Activated CD8-positive, alpha-beta T cell treated with anti-CD3 and anti-CD28 coated beads, Interleukin-2, amount 10 ng/mL, durations not matched to agents 7 days and 5 days (primary cell): ENCODE measurements around the gene ALS2CL. TPM values are rescaled to one million over a fixed set of nuclear protein-coding genes. Genes with fewer than 3 reads are reported as not detected.

ENCODE experiments used
- ATAC-seq: fragments of 150-1000 bp; cut with Tn5 transposase; one replicate; pipeline ENCODE4 v1.10.0; 2021; ENCODE audit warnings: moderate library complexity
- CTCF ChIA-PET: fragments of 350-600 bp; sonication (Branson Sonifier 250); formaldehyde crosslinking; loops from one replicate; lab custom pipeline; 2021; ENCODE audit warnings: antibody characterized with exemption; lab: Charles Lee
- POLR2A ChIA-PET: fragments of 350-600 bp; sonication (Branson Sonifier 250); formaldehyde crosslinking; loops from one replicate; lab custom pipeline; 2021; ENCODE audit warnings: antibody characterized with exemption; lab: Charles Lee
- DNase-seq: peaks from one replicate; pipeline ENCODE4 v3.0.0-alpha.2; 2020
- H3K27ac Mint-ChIP-seq: one replicate; pipeline ENCODE4 v1.8.0; 2021; ENCODE audit warnings: mild to moderate bottlenecking, mixed read lengths
- H3K27me3 Mint-ChIP-seq: one replicate; pipeline ENCODE4 v1.8.0; 2021; ENCODE audit warnings: low read depth, mixed read lengths
- H3K36me3 Mint-ChIP-seq: one replicate; pipeline ENCODE4 v1.8.0; 2021; ENCODE audit warnings: low read depth, mixed read lengths
- H3K4me1 Mint-ChIP-seq: one replicate; pipeline ENCODE4 v1.8.0; 2021; ENCODE audit warnings: low read depth, mixed read lengths
- H3K4me3 Mint-ChIP-seq: one replicate; pipeline ENCODE4 v1.8.0; 2021; ENCODE audit warnings: mild to moderate bottlenecking, mixed read lengths
- H3K9me3 Mint-ChIP-seq: one replicate; pipeline ENCODE4 v1.8.0; 2022; ENCODE audit warnings: mixed read lengths; ENCODE audit not compliant: insufficient read depth
- total RNA-seq, 2 experiments: library from RNA; stranded (reverse); gene quantifications; one replicate each; pipeline ENCODE4 v1.2.3, GENCODE V29; 2021

The ALS2CL gene
- total RNA-seq, 2 experiments from 2014 or later, result 1.3 to 1.4 TPM

GRCh38 chr3:46695962-46696894 lies 2.7 kb upstream of the ALS2CL start:
- POLR2A ChIA-PET, result no interaction called here
- Mint-ChIP-seq H3K4me1 (peaks cover 29% of the 10 kb centered on the region), H3K27ac (peak overlapping the region; percentile 85), H3K27me3 (peaks cover 32% of the 10 kb centered on the region), H3K4me3 (no peak overlapping the region), H3K36me3 (no peaks in the 10 kb centered on the region), H3K9me3 (no peaks in the 10 kb centered on the region)
- ATAC-seq, result no peak
- DNase-seq, result no peak
- CTCF ChIA-PET, result interaction anchor here (0.9 to 1.7 kb wide), 6 partner anchors 10 to 207 kb away, joined by 3 to 5 read pairs (median 4); no protein-coding TSS in a partner anchor

- ATAC-seq (peak; percentile 13), DNase-seq (peak; percentile 53)
- ChIA-PET CTCF (interaction anchor here (1.1 to 1.7 kb wide), 3 partner anchors 11 to 206 kb away, joined by 3 to 5 read pairs (median 3); no protein-coding TSS in a partner anchor), POLR2A (no interaction called here)
- H3K4me3 Mint-ChIP-seq, result peak overlapping the region; percentile 6
- no peaks in the 10 kb centered on the region for H3K9me3 Mint-ChIP-seq
- H3K27me3 Mint-ChIP-seq, result peaks cover 27% of the 10 kb centered on the region
- peaks cover 34% of the 10 kb centered on the region for H3K4me1 Mint-ChIP-seq
- H3K36me3 Mint-ChIP-seq, result no peaks in the 10 kb centered on the region
- H3K27ac Mint-ChIP-seq, result peak overlapping the region; percentile 85
These were observed 1.9 kb upstream of the ALS2CL start for GRCh38 chr3:46695177-46695961.

- CTCF ChIA-PET, result interaction anchor here (1.1 to 1.7 kb wide), 2 partner anchors 200 to 205 kb away, joined by 3 to 5 read pairs; no protein-coding TSS in a partner anchor
- Mint-ChIP-seq H3K4me3 (peak overlapping the region; percentile 12), H3K36me3 (no peaks in the 10 kb centered on the region), H3K4me1 (peaks cover 34% of the 10 kb centered on the region), H3K27me3 (peaks cover 19% of the 10 kb centered on the region), H3K9me3 (no peaks in the 10 kb centered on the region), H3K27ac (no peak overlapping the region)
- ATAC-seq, result no peak
- POLR2A ChIA-PET, result no interaction called here
- DNase-seq, result no peak
These were observed 1.0 kb upstream of the ALS2CL start for GRCh38 chr3:46694520-46694919.

GRCh38 chr3:46693892-46694226 lies 380 bp upstream of the ALS2CL start:
- POLR2A ChIA-PET, result no interaction called here
- peak; percentile 21 for ATAC-seq
- H3K4me3 Mint-ChIP-seq, result peak overlapping the region; percentile 34
- no peaks in the 10 kb centered on the region for H3K9me3 Mint-ChIP-seq
- peaks cover 34% of the 10 kb centered on the region for H3K4me1 Mint-ChIP-seq
- H3K27ac Mint-ChIP-seq, result no peak overlapping the region
- H3K36me3 Mint-ChIP-seq, result no peaks in the 10 kb centered on the region
- DNase-seq, result peak; percentile 37
- H3K27me3 Mint-ChIP-seq, result peaks cover 16% of the 10 kb centered on the region
- CTCF ChIA-PET, result interaction anchor here (0.7 to 1.3 kb wide), 4 partner anchors 10 to 206 kb away, joined by 3 to 5 read pairs (median 3); no protein-coding TSS in a partner anchor

GRCh38 chr3:46692566-46692990 lies 901 bp downstream of the ALS2CL start:
- Mint-ChIP-seq H3K4me3 (peak overlapping the region; percentile 71), H3K27ac (peak overlapping the region; percentile 30), H3K36me3 (no peaks in the 10 kb centered on the region), H3K27me3 (peaks cover 14% of the 10 kb centered on the region), H3K4me1 (peaks cover 34% of the 10 kb centered on the region), H3K9me3 (no peaks in the 10 kb centered on the region)
- ATAC-seq (no peak), DNase-seq (no peak)
- POLR2A ChIA-PET, result no interaction called here
- CTCF ChIA-PET, result interaction anchor here (1.2 to 1.3 kb wide), 2 partner anchors 11 to 205 kb away, joined by 3 to 5 read pairs; no protein-coding TSS in a partner anchor

- no peak overlapping the region for H3K27ac Mint-ChIP-seq
- no peaks in the 10 kb centered on the region for H3K36me3 Mint-ChIP-seq
- ATAC-seq (no peak), DNase-seq (no peak)
- ChIA-PET CTCF (no interaction called here), POLR2A (no interaction called here)
- no peak overlapping the region for H3K4me3 Mint-ChIP-seq
- H3K9me3 Mint-ChIP-seq, result no peaks in the 10 kb centered on the region
- H3K27me3 Mint-ChIP-seq, result peaks cover 13% of the 10 kb centered on the region
- H3K4me1 Mint-ChIP-seq, result peaks cover 29% of the 10 kb centered on the region
These were observed 2.7 kb downstream of the ALS2CL start for GRCh38 chr3:46690798-46691197.

GRCh38 chr3:46685446-46685845 lies 8.0 kb downstream of the ALS2CL start:
- Mint-ChIP-seq H3K4me1 (no peaks in the 10 kb centered on the region), H3K27me3 (no peaks in the 10 kb centered on the region), H3K36me3 (no peaks in the 10 kb centered on the region), H3K4me3 (no peak overlapping the region), H3K27ac (no peak overlapping the region), H3K9me3 (no peaks in the 10 kb centered on the region)
- DNase-seq (no peak), ATAC-seq (no peak)
- ChIA-PET POLR2A (no interaction called here), CTCF (no interaction called here)

- Mint-ChIP-seq H3K27ac (no peak overlapping the region), H3K36me3 (no peaks in the 10 kb centered on the region), H3K27me3 (no peaks in the 10 kb centered on the region), H3K4me1 (no peaks in the 10 kb centered on the region), H3K9me3 (no peaks in the 10 kb centered on the region), H3K4me3 (no peak overlapping the region)
- ATAC-seq (no peak), DNase-seq (no peak)
- ChIA-PET CTCF (no interaction called here), POLR2A (no interaction called here)
These were observed 8.6 kb downstream of the ALS2CL start for GRCh38 chr3:46684891-46685290.

GRCh38 chr3:46682974-46683373 lies 10.5 kb downstream of the ALS2CL start:
- POLR2A ChIA-PET, result no interaction called here
- no peak for ATAC-seq
- H3K9me3 Mint-ChIP-seq, result no peaks in the 10 kb centered on the region
- H3K4me3 Mint-ChIP-seq, result no peak overlapping the region
- CTCF ChIA-PET, result interaction anchor here (1.2 kb wide), 1 partner anchor 194 kb away, joined by 3 read pairs; no protein-coding TSS in a partner anchor
- no peak overlapping the region for H3K27ac Mint-ChIP-seq
- H3K27me3 Mint-ChIP-seq, result no peaks in the 10 kb centered on the region
- H3K4me1 Mint-ChIP-seq, result no peaks in the 10 kb centered on the region
- no peaks in the 10 kb centered on the region for H3K36me3 Mint-ChIP-seq
- DNase-seq, result no peak

GRCh38 chr3:46681856-46682540 lies 11.5 kb downstream of the ALS2CL start:
- ChIA-PET POLR2A (no interaction called here), CTCF (interaction anchor here (1.2 kb wide), 1 partner anchor 193 kb away, joined by 3 read pairs; no protein-coding TSS in a partner anchor)
- H3K36me3 Mint-ChIP-seq, result no peaks in the 10 kb centered on the region
- H3K4me3 Mint-ChIP-seq, result no peak overlapping the region
- no peaks in the 10 kb centered on the region for H3K4me1 Mint-ChIP-seq
- no peak for DNase-seq
- no peak overlapping the region for H3K27ac Mint-ChIP-seq
- no peaks in the 10 kb centered on the region for H3K27me3 Mint-ChIP-seq
- H3K9me3 Mint-ChIP-seq, result no peaks in the 10 kb centered on the region
- no peak for ATAC-seq

- ATAC-seq, result no peak
- Mint-ChIP-seq H3K27me3 (no peaks in the 10 kb centered on the region), H3K4me1 (no peaks in the 10 kb centered on the region), H3K9me3 (no peaks in the 10 kb centered on the region), H3K27ac (no peak overlapping the region), H3K36me3 (no peaks in the 10 kb centered on the region), H3K4me3 (no peak overlapping the region)
- DNase-seq, result no peak
- CTCF ChIA-PET, result no interaction called here
- POLR2A ChIA-PET, result no interaction called here
These were observed 12.1 kb downstream of the ALS2CL start for GRCh38 chr3:46681387-46681786.
